Heart left ventricle (tissue), 16 donors: ENCODE measurements around the gene PCNP. TPM values are rescaled to one million over a fixed set of nuclear protein-coding genes. Genes with fewer than 3 reads are reported as not detected.

Experiments
- ATAC-seq, 4 donors: fragments of 200-7000 bp; cut with Tn5 transposase; one replicate each; pipeline ENCODE4 v1.9.1; 2020 to 2022; ENCODE audit warnings: moderate library complexity in 4 of 4, mild to moderate bottlenecking in 3 of 4, moderate number of reproducible peaks in 1 of 4
- DNase-seq, 5 donors: peaks; one replicate each; pipeline ENCODE4 v3.0.0-alpha.2; 2020
- H3K27ac ChIP-seq, 12 donors: fragments of 200-600 bp; sonication (generic) in 4 of 12; one replicate each; pipeline versions ENCODE4 v1.5.0 to v1.8.0; 2016 to 2022; ENCODE audit warnings: mild to moderate bottlenecking in 2 of 12
- H3K27me3 ChIP-seq, 9 donors: fragments of 200-600 bp; sonication (generic) in 2 of 9; one replicate each; pipeline versions ENCODE4 v1.5.1 to v1.8.0; 2016 to 2022; ENCODE audit warnings: mild to moderate bottlenecking in 3 of 9
- H3K36me3 ChIP-seq, 9 donors: fragments of 200-600 bp; sonication (generic) in 2 of 9; one replicate each; pipeline versions ENCODE4 v1.5.0 to v1.8.0; 2018 to 2022; ENCODE audit warnings: mild to moderate bottlenecking in 2 of 9
- H3K4me1 ChIP-seq, 12 donors: fragments of 200-600 bp; sonication (generic) in 4 of 12; one replicate each; pipeline versions ENCODE4 v1.5.0 to v1.8.0; 2016 to 2022; ENCODE audit warnings: mild to moderate bottlenecking in 3 of 12
- H3K4me3 ChIP-seq, 12 donors: fragments of 200-600 bp; sonication (generic) in 4 of 12; one replicate each; pipeline versions ENCODE4 v1.5.0 to v1.8.0; 2017 to 2022; ENCODE audit warnings: mild to moderate bottlenecking in 9 of 12, moderate library complexity in 4 of 12
- H3K9me3 ChIP-seq, 12 donors: fragments of 200-600 bp; sonication (generic) in 4 of 12; one replicate each; pipeline versions ENCODE4 v1.5.0 to v1.8.0; 2016 to 2022; ENCODE audit warnings: mild to moderate bottlenecking in 1 of 12
- CTCF ChIP-seq, 12 donors: fragments of 200-600 bp; sonication (generic) in 4 of 12; IDR thresholded peaks; one replicate each; pipeline versions ENCODE4 v1.5.0 to v1.8.0; 2018 to 2022; ENCODE audit warnings: antibody characterized with exemption in 12 of 12, mild to moderate bottlenecking in 5 of 12
- POLR2A ChIP-seq, 2 donors: fragments of 450-650 bp; IDR thresholded peaks; one replicate each; pipeline ENCODE4 v1.6.1; 2017; ENCODE audit warnings: antibody characterized with exemption in 2 of 2, mild to moderate bottlenecking in 2 of 2, moderate library complexity in 2 of 2
- WGBS, 4 donors: extraction: QIAGEN DNeasy Blood & Tissue Kit in 2 of 4; methylation state at CpG; one replicate each; pipeline versions ENCODE4 v1.1.5 to v1.1.7; 2013 to 2018; 5-methylcytosine and 5-hydroxymethylcytosine counted together
- intact Hi-C, 10 donors: fragments of 100-400 bp; cut with DNase I; formaldehyde crosslinking; loops; one replicate each; pipeline versions ENCODE4 v1.11.1 to v1.14.2; 2022
- polyA plus RNA-seq, 2 donors: library from polyadenylated mRNA; stranded (reverse); fragments of 200-250 nt; gene quantifications; one replicate each; pipeline ENCODE4 v1.2.3, GENCODE V29; 2013
- total RNA-seq, 9 donors: library from RNA; depleted of rRNA in 2 of 9; stranded (reverse); fragments of >200 nt in 2 of 9; fragmentation: NEBNext Ultra II Directional in 3 of 9; extraction: Animal tissue kit (Norgen Biotek cat#: 25700) in 3 of 9; gene quantifications; one replicate each; pipeline versions ENCODE4 v1.1.0 to v1.2.4, GENCODE V29; 2016 to 2023
- donor health status: ischemic (EF 13 %, LVEDD 7.1; RV severe dilation, severe dysfunction).
- donor health status: healthy with polysubstance abuse.
- donor health status: DM: no; HTN: yes; CAD: no.
- donor health status: DM: no; HTN: no; CAD: no.
- donor health status: ischemic (EF 25% LVEDD 6.9; RV normal size, moderate dysfunction).
- donor health status: ischemic (EF 25% LVEDD 5.7; RV mildly dilated, moderate dysfunction).
- donor health status: healthy.
- donor health status: DM: yes; HTN: yes; CAD: no.
- donor health status: ischemic (EF 35%, LVEDD 5.7; RV mildly dilated, moderate dysfunction).
- donor health status: nonischemic (EF 11% LVEDD 7.7; RV severe dilation, severe dysfunction).
- donor health status: DM: yes; HTN: yes; CAD: no.
- donor health status: PGD.
- donor health status: ischemic (EF 29% LVEDD 5.4; RV normal size, mild dysfunction).
- donor health status: nonischemic (EF 23%, LVEDD 6.1; RV moderate dilation, normal function).

The PCNP gene
- total and polyA plus RNA-seq, 11 donors = 49.7 to 141 (median 118) TPM

GRCh38 chr3:101571028-101571895 lies 2.7 kb upstream of the PCNP start:
- no peaks in the 10 kb centered on the region for H3K27me3 ChIP-seq
- no peak overlapping the region for H3K27ac ChIP-seq
- peaks cover 0 to 14% (median 5%) of the 10 kb centered on the region in 9 donors for H3K36me3 ChIP-seq
- WGBS, 4 donors = 70 to 77% (median 73%) methylated on average over 9 of the region's 9 CpGs
- DNase-seq = no peak
- intact Hi-C loops = loop anchor here in 9 of 10 donors (5.0 to 10.0 kb wide), 5 partner anchors 59 to 116 kb away; partner anchors contain the start of genes ZBTB11 (in 5 of the 9), SENP7 (in 4 of the 9) and RPL24 (in 2 of the 9)
- TF ChIP-seq CTCF (IDR thresholded peaks at IDR 0.05) = no peak
- ATAC-seq = no peak
- H3K9me3 ChIP-seq = no peaks in the 10 kb centered on the region
- H3K4me3 ChIP-seq = no peak overlapping the region
- H3K4me1 ChIP-seq = peaks cover 0 to 25% (median 17%) of the 10 kb centered on the region in 12 donors

- H3K27me3 ChIP-seq = no peaks in the 10 kb centered on the region
- DNase-seq (peak in 4 of 5 donors; percentile 55 to 64 (median 62)), ATAC-seq (peak; percentile 33 to 76 (median 64))
- peak overlapping the region; percentile 84 to 100 (median 97) for H3K27ac ChIP-seq
- H3K4me3 ChIP-seq = peak overlapping the region; percentile 71 to 97 (median 90)
- 0 to 1% (median 0%) methylated on average over 38 to 41 of the region's 41 CpGs for whole genome bisulfite sequencing, 4 donors
- intact Hi-C loops = loop anchor here in 9 of 10 donors (1.0 to 10.0 kb wide), 7 partner anchors 13 to 113 kb away; partner anchors contain the start of genes ZBTB11 (in 7 of the 9), SENP7 (in 4 of the 9), RPL24 (in 2 of the 9) and TRMT10C (in 1 of the 9)
- TF ChIP-seq CTCF (IDR thresholded peaks at IDR 0.05) (no peak), POLR2A (IDR thresholded peaks at IDR 0.05) (no peak)
- no peaks in the 10 kb centered on the region for H3K9me3 ChIP-seq
- peaks cover 0 to 18% (median 10%) of the 10 kb centered on the region in 9 donors for H3K36me3 ChIP-seq
- H3K4me1 ChIP-seq = peaks cover 6 to 57% (median 43%) of the 10 kb centered on the region in 12 donors
Observed at GRCh38 chr3:101574388-101575112, 570 bp downstream of the PCNP start.

- peaks cover 0 to 41% (median 30%) of the 10 kb centered on the region in 9 donors for H3K36me3 ChIP-seq
- TF ChIP-seq POLR2A (IDR thresholded peaks at IDR 0.05) (no peak), CTCF (IDR thresholded peaks at IDR 0.05) (no peak)
- H3K9me3 ChIP-seq = no peaks in the 10 kb centered on the region
- ATAC-seq = no peak
- intact Hi-C loops = loop anchor here in 2 of 10 donors (10.0 kb wide), 1 partner anchor 98 kb away; the partner anchor contains the start of gene ZBTB11 (in 2 of the 2)
- no peak for DNase-seq
- peak overlapping the region in 1 of 12 donors; percentile 11 for H3K4me3 ChIP-seq
- H3K27ac ChIP-seq = peak overlapping the region in 9 of 12 donors; percentile 6 to 99 (median 56)
- WGBS, 4 donors = 93 to 97% (median 94%) methylated on average over 6 of the region's 6 CpGs
- peaks cover 7 to 84% (median 57%) of the 10 kb centered on the region in 12 donors for H3K4me1 ChIP-seq
- no peaks in the 10 kb centered on the region for H3K27me3 ChIP-seq
Observed at GRCh38 chr3:101577286-101577685, 3.3 kb downstream of the PCNP start.
